AG04449 (cell line): ENCODE results near the gene C1orf56.

Source experiments
- CTCF ChIA-PET: fragments of 350-600 bp; formaldehyde crosslinking; extraction: SDS; loops from one replicate; lab custom pipeline; 2021; ENCODE audit warnings: antibody characterized with exemption; lab: Yijun Ruan, JAX
- POLR2A ChIA-PET: fragments of 400-600, 350-600 bp; formaldehyde crosslinking; extraction: SDS; loops from one replicate; lab custom pipeline; 2020; ENCODE audit warnings: antibody characterized with exemption, inconsistent platforms; lab: Yijun Ruan, JAX
- DNase-seq: peaks from one replicate; pipeline ENCODE4 v3.0.0-alpha.2; 2010; ENCODE audit warnings: low read depth, low spot score
- H3K4me3 ChIP-seq: 2 replicates; pipeline ENCODE4 v1.5.1; 2011; ENCODE audit warnings: low read depth, mild to moderate bottlenecking, control low read depth, low read length
- TF ChIP-seq, protein P1 (sequence below): IDR thresholded peaks from one replicate; pipeline ENCODE4 v1.5.1; 2011; ENCODE audit warnings: mild to moderate bottlenecking, moderate library complexity, low read length, control low read depth, inconsistent platforms; ENCODE audit not compliant: insufficient read depth; ENCODE audit errors: missing control alignments

The C1orf56 gene

DNA sequence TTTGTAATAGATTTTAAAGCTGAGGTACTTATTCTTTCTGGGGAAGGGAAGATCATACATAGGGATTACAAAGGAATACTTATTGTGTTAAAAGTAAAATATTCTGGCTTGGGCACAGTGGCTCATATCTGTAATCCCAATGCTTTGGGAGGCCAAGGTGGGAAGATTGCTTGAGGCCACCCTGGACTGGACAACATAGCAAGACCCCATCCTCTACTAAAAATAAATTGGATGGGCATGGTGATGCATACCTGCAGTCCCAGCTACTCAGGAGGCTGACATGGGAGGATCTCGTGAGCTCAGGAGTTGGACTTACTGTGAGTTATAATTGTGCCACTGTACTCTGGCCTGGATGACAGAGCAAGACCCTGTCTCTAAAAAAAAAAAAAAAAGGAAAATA, 50.6 kb downstream of the C1orf56 start:
- CTCF ChIA-PET = interaction anchor here (0.7 to 16.8 kb wide), 11 partner anchors 11 to 243 kb away, joined by 3 to 412 read pairs (median 6); partner anchors contain the start of genes C1orf56, LYSMD1, SCNM1 and TNFAIP8L2
- POLR2A ChIA-PET = no interaction called here
- TF ChIP-seq, protein P1, sequence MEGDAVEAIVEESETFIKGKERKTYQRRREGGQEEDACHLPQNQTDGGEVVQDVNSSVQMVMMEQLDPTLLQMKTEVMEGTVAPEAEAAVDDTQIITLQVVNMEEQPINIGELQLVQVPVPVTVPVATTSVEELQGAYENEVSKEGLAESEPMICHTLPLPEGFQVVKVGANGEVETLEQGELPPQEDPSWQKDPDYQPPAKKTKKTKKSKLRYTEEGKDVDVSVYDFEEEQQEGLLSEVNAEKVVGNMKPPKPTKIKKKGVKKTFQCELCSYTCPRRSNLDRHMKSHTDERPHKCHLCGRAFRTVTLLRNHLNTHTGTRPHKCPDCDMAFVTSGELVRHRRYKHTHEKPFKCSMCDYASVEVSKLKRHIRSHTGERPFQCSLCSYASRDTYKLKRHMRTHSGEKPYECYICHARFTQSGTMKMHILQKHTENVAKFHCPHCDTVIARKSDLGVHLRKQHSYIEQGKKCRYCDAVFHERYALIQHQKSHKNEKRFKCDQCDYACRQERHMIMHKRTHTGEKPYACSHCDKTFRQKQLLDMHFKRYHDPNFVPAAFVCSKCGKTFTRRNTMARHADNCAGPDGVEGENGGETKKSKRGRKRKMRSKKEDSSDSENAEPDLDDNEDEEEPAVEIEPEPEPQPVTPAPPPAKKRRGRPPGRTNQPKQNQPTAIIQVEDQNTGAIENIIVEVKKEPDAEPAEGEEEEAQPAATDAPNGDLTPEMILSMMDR = no peak
- H3K4me3 ChIP-seq = no peak overlapping the region
- no peak for DNase-seq
